Measurements from ENCODE around the gene PSMB7. TPM values are rescaled to one million over a fixed set of nuclear protein-coding genes. Genes with fewer than 3 reads are reported as not detected.

The PSMB7 gene
- total RNA-seq, 1 donor: 143 TPM

- no peak for TF ChIP-seq CTCF (IDR thresholded peaks at IDR 0.05; ENCODE audit: insufficient read depth, low read depth, low read length)
These were observed 68.7 kb downstream of the PSMB7 start for GRCh38 chr9:124346347-124347163.

GRCh38 chr9:124345751-124346281 is 69.4 kb downstream of the PSMB7 start:
- no peak for TF ChIP-seq CTCF (IDR thresholded peaks at IDR 0.05; ENCODE audit: insufficient read depth, low read depth, low read length)
- no peak overlapping the region for H3K4me3 ChIP-seq (ENCODE audit: low read depth, low read length)
- no peak for DNase-seq (ENCODE audit: low read depth)

More at GRCh38 chr9:124346347-124347163, 68.7 kb downstream of the PSMB7 start:
- no peak for DNase-seq (ENCODE audit: low read depth)
- no peak overlapping the region for H3K4me3 ChIP-seq (ENCODE audit: low read depth, low read length)

- no peak overlapping the region for H3K4me3 ChIP-seq (ENCODE audit: low read depth, low read length)
- DNase-seq (ENCODE audit: low read depth): no peak
- TF ChIP-seq CTCF (IDR thresholded peaks at IDR 0.05; ENCODE audit: insufficient read depth, low read depth, low read length): no peak
These were observed 70.2 kb downstream of the PSMB7 start for GRCh38 chr9:124345063-124345462.

GRCh38 chr9:124344291-124345050 is 70.8 kb downstream of the PSMB7 start:
- no peak for DNase-seq (ENCODE audit: low read depth)
- H3K4me3 ChIP-seq (ENCODE audit: low read depth, low read length): no peak overlapping the region
- no peak for TF ChIP-seq CTCF (IDR thresholded peaks at IDR 0.05; ENCODE audit: insufficient read depth, low read depth, low read length)

GRCh38 chr9:124343533-124344290 is 71.5 kb downstream of the PSMB7 start:
- H3K4me3 ChIP-seq (ENCODE audit: low read depth, low read length): no peak overlapping the region
- no peak for TF ChIP-seq CTCF (IDR thresholded peaks at IDR 0.05; ENCODE audit: insufficient read depth, low read depth, low read length)
- no peak for DNase-seq (ENCODE audit: low read depth)

GRCh38 chr9:124342776-124343485 is 72.3 kb downstream of the PSMB7 start:
- TF ChIP-seq CTCF (IDR thresholded peaks at IDR 0.05; ENCODE audit: insufficient read depth, low read depth, low read length): no peak

More at GRCh38 chr9:124342776-124343485, 72.3 kb downstream of the PSMB7 start:
- no peak overlapping the region for H3K4me3 ChIP-seq (ENCODE audit: low read depth, low read length)
- DNase-seq (ENCODE audit: low read depth): peak; percentile 86

Data from fibroblast of villous mesenchyme (primary cell).